WI38 (cell line): ENCODE results near the gene STUM.
"Not testable (repeated sequence)": the region's sequence is repeated elsewhere in the genome, so short reads cannot be mapped to it uniquely, and the experiment has no call there.

Experiments used
- H3K4me3 ChIP-seq: 2 replicates; pipeline ENCODE4 v1.5.1; 2011; ENCODE audit warnings: low read depth, mild to moderate bottlenecking, control low read depth, low read length
- CTCF ChIP-seq: IDR thresholded peaks from 2 replicates; pipeline ENCODE4 v1.5.1; 2012; ENCODE audit warnings: low read depth, mild to moderate bottlenecking, control low read depth, low read length

Gene STUM

GRCh38 chr1:226593541-226593940 is 45.0 kb downstream of the STUM start:
- no peak for TF ChIP-seq CTCF
- H3K4me3 ChIP-seq, result no peak overlapping the region

GRCh38 chr1:226596531-226597165 is 48.1 kb downstream of the STUM start:
- TF ChIP-seq CTCF, result no peak
- no peak overlapping the region for H3K4me3 ChIP-seq

DNA sequence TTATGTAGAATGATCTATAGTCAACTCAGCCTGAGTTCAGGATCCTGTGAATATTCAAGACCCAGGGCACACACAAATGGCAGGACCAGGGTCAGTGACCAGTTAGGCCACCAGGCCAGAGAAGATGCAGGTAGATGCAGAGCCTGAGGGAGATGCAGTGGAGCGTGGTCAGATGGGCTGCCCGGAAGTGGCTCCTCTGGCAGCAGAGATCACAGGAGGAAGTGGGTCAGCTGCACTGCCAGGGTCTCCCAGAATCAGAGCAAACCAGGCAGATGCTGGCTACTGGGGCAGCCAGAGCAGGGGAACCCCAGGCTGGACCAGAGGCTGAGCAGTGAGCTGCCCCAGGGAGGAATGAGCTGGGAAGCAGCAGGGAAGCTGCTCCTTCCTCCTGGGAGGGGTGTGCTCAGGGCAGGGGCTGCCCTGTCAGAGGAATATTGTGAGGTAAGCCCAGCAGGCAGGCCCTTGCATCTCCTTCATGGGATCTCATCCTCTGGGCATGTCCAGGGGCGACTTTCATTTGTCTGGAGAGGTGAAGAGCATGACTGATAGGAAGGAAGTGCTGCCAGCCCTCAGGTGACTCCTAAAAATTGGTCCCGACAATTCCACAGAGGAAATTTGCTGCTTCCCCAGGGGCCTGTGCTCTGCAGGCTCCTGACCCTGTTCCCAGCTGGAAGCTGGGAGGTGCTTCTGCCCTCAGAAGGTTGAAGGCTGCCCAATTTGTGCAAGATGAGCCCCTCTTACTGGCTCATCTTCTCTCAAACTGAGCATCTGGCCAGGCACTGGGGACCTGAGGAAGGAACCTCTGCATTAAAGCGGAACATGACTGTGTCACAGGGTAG is 49.3 kb downstream of the STUM start:
- no peak for TF ChIP-seq CTCF
- H3K4me3 ChIP-seq, result no peak overlapping the region

DNA sequence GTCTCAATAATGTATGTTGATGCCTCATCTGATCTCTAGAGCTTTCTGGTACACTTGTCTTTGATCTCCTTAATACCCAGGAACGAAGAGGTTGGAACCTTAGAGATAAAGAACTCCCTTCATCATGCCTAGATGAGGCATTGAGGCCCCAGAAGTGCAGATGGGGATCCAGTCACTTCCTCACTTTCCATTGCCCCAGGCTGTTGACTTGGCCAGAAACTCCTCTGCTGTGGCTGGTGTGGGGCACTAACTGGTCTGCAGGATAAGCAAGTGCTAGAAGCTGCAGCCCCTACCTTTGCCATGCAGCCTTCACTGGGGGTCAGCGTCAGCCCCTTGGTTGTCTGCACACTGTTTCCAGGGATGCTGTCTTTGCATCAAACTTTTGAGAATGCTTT is 49.9 kb downstream of the STUM start:
- H3K4me3 ChIP-seq, result no peak overlapping the region
- TF ChIP-seq CTCF, result no peak

GRCh38 chr1:226598955-226599354 is 50.4 kb downstream of the STUM start:
- not testable (repeated sequence) for H3K4me3 ChIP-seq

DNA sequence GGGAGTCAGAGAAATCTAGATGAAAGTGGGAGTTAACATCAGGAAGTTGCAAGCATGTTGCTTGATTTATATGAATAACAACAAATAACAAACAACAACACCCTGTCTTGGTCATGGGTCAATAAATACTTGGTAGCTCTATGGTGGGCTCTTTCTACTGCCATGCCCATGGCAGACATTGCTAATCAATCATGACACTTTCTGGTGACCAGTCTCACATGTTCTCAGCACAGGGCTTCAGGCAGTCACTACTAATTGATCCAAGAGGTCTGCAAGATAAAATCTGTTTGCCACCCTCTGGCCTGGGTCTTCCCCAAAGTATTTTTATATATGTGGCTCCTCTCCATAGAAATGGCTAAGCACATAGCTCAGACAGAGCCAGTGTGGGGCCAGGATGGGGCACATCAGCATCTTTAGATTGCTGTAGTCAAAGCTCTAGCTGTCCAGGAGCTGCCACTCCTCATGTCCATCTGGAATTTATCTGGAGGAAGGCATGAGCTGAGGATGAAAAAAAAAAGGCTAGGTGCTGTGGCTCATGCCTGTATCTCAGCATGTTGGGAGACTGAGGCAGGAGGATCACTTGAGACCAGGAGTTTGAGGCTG is 51.2 kb downstream of the STUM start:
- TF ChIP-seq CTCF, result no peak
- no peak overlapping the region for H3K4me3 ChIP-seq

GRCh38 chr1:226600254-226600653 is 51.7 kb downstream of the STUM start:
- TF ChIP-seq CTCF, result no peak
- no peak overlapping the region for H3K4me3 ChIP-seq
